ENCODE data around the gene C10orf120.

C10orf120 gene

GRCh38 chr10:122725006-122725405 is 25.4 kb upstream of the C10orf120 start:
- H2AFZ ChIP-seq (ENCODE audit: low read length): no peak overlapping the region
- no peaks in the 10 kb centered on the region for H3K79me2 ChIP-seq (ENCODE audit: insufficient read depth, low read length)
- H3K9ac ChIP-seq (ENCODE audit: low read depth, low read length, poor library complexity, severe bottlenecking): no peak overlapping the region
- H3K9me3 ChIP-seq (ENCODE audit: insufficient read depth, low read depth, low read length): no peaks in the 10 kb centered on the region
- no peak overlapping the region for H3K4me2 ChIP-seq (ENCODE audit: low read depth, low read length, poor library complexity, severe bottlenecking)
- no peaks in the 10 kb centered on the region for H3K36me3 ChIP-seq (ENCODE audit: insufficient read depth, low read length)
- no peaks in the 10 kb centered on the region for H3K9me2 ChIP-seq (replicated peaks; ENCODE audit: low read depth, low read length)
- H3K27me3 ChIP-seq (ENCODE audit: insufficient read depth, low read length, poor library complexity, severe bottlenecking): no peaks in the 10 kb centered on the region
- H3F3A ChIP-seq (ENCODE audit: low read depth): no peaks in the 10 kb centered on the region
- TF ChIP-seq CTCF (conservative IDR thresholded peaks at IDR 0.05; ENCODE audit: low read length): no peak
- TF ChIP-seq EZH2phosphoT487 (IDR thresholded peaks at IDR 0.05; ENCODE audit: borderline replicate concordance): no peak
- H3K4me3 ChIP-seq (ENCODE audit: low read length, poor library complexity, severe bottlenecking): no peak overlapping the region
- no peaks in the 10 kb centered on the region for H3K4me1 ChIP-seq (ENCODE audit: insufficient read depth, low read length, poor library complexity, severe bottlenecking)
- no peaks in the 10 kb centered on the region for H4K20me1 ChIP-seq (ENCODE audit: insufficient read depth, low read length, poor library complexity, severe bottlenecking)

- TF ChIP-seq EZH2phosphoT487 (IDR thresholded peaks at IDR 0.05; ENCODE audit: borderline replicate concordance) (no peak), CTCF (conservative IDR thresholded peaks at IDR 0.05; ENCODE audit: low read length) (no peak)
- H3K4me2 ChIP-seq (ENCODE audit: low read depth, low read length, poor library complexity, severe bottlenecking): no peak overlapping the region
- H3F3A ChIP-seq (ENCODE audit: low read depth): no peaks in the 10 kb centered on the region
- H3K9me3 ChIP-seq (ENCODE audit: insufficient read depth, low read depth, low read length): no peaks in the 10 kb centered on the region
- H3K9ac ChIP-seq (ENCODE audit: low read depth, low read length, poor library complexity, severe bottlenecking): no peak overlapping the region
- no peaks in the 10 kb centered on the region for H3K36me3 ChIP-seq (ENCODE audit: insufficient read depth, low read length)
- H3K4me3 ChIP-seq (ENCODE audit: low read length, poor library complexity, severe bottlenecking): no peak overlapping the region
- no peaks in the 10 kb centered on the region for H4K20me1 ChIP-seq (ENCODE audit: insufficient read depth, low read length, poor library complexity, severe bottlenecking)
- no peak overlapping the region for H2AFZ ChIP-seq (ENCODE audit: low read length)
- H3K27me3 ChIP-seq (ENCODE audit: insufficient read depth, low read length, poor library complexity, severe bottlenecking): no peaks in the 10 kb centered on the region
- H3K4me1 ChIP-seq (ENCODE audit: insufficient read depth, low read length, poor library complexity, severe bottlenecking): no peaks in the 10 kb centered on the region
- no peaks in the 10 kb centered on the region for H3K9me2 ChIP-seq (replicated peaks; ENCODE audit: low read depth, low read length)
- H3K79me2 ChIP-seq (ENCODE audit: insufficient read depth, low read length): no peaks in the 10 kb centered on the region
Measured at GRCh38 chr10:122721111-122721510, 21.5 kb upstream of the C10orf120 start.

DNA sequence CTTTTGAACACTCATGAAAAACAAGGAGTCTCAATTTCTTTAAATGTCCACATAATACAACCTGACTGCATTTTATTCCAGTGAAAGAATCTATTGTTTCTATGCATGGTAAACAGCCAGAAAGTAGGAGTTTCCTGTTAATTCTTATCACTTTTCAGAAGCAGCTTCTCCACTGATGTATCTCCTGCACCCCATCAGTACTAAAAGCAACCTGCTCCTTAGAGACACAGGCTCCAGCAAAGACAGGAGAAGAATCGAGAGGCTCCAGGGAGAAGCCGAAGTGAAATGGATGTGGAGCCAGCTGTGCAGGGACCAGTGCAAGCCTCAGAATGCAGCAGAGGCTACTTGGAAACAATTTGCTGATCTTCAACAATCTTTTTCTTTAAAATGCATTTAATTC is 16.4 kb upstream of the C10orf120 start:
- no peak overlapping the region for H3K4me3 ChIP-seq (ENCODE audit: low read length, poor library complexity, severe bottlenecking)
- H3K36me3 ChIP-seq (ENCODE audit: insufficient read depth, low read length): no peaks in the 10 kb centered on the region
- no peaks in the 10 kb centered on the region for H3K4me1 ChIP-seq (ENCODE audit: insufficient read depth, low read length, poor library complexity, severe bottlenecking)
- no peaks in the 10 kb centered on the region for H3K27me3 ChIP-seq (ENCODE audit: insufficient read depth, low read length, poor library complexity, severe bottlenecking)
- no peaks in the 10 kb centered on the region for H4K20me1 ChIP-seq (ENCODE audit: insufficient read depth, low read length, poor library complexity, severe bottlenecking)
- no peak overlapping the region for H3K9ac ChIP-seq (ENCODE audit: low read depth, low read length, poor library complexity, severe bottlenecking)
- TF ChIP-seq CTCF (conservative IDR thresholded peaks at IDR 0.05; ENCODE audit: low read length): no peak
- TF ChIP-seq EZH2phosphoT487 (IDR thresholded peaks at IDR 0.05; ENCODE audit: borderline replicate concordance): no peak
- H2AFZ ChIP-seq (ENCODE audit: low read length): no peak overlapping the region
- H3F3A ChIP-seq (ENCODE audit: low read depth): no peaks in the 10 kb centered on the region
- H3K4me2 ChIP-seq (ENCODE audit: low read depth, low read length, poor library complexity, severe bottlenecking): no peak overlapping the region
- no peaks in the 10 kb centered on the region for H3K9me3 ChIP-seq (ENCODE audit: insufficient read depth, low read depth, low read length)
- H3K79me2 ChIP-seq (ENCODE audit: insufficient read depth, low read length): no peaks in the 10 kb centered on the region
- no peaks in the 10 kb centered on the region for H3K9me2 ChIP-seq (replicated peaks; ENCODE audit: low read depth, low read length)
